NCI-H2029 treated with DMSO at 0.1 percent for 48 hours (cell line): Measurements from ENCODE around the gene COG2.
"Not testable (repeated sequence)": the region's sequence is repeated elsewhere in the genome, so short reads cannot be mapped to it uniquely, and the experiment has no call there.

Experiments
- DNase-seq: peaks from one replicate; lab custom pipeline; 2025; lab: John Stamatoyannopoulos, UW

COG2 gene

GRCh38 chr1:230679192-230679591 lies 36.9 kb downstream of the COG2 start:
- no peak for DNase-seq

GRCh38 chr1:230679825-230680224 lies 37.5 kb downstream of the COG2 start:
- DNase-seq: no peak

GRCh38 chr1:230680300-230681025 lies 38.2 kb downstream of the COG2 start:
- no peak for DNase-seq

GRCh38 chr1:230681599-230681998 lies 39.3 kb downstream of the COG2 start:
- peak; percentile 48 for DNase-seq

- DNase-seq: peak; percentile 46
Observed at GRCh38 chr1:230682274-230682673, 40.0 kb downstream of the COG2 start.

GRCh38 chr1:230682882-230683610 lies 40.8 kb downstream of the COG2 start:
- peak; percentile 1 for DNase-seq

DNA sequence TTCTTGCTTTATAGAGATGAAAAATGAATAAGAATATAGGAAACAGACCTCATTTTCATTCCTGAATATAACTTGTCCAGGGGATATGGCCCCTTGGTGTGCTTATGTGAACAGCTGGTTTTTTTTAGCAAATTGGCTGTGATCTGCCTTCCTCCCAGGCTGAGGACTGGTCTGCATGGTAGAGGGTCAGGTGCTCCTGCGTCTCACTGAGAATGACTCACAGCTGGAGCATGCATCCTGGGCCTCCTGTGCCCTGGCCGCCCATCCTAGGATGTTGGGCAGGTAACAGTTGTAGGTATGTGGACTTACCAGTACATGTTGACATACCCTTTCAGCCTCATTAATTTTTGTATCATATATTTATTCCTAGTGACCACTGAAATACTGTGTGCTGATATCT lies 41.9 kb downstream of the COG2 start:
- DNase-seq: no peak

- DNase-seq: no peak
Observed at GRCh38 chr1:230684998-230685397, 42.7 kb downstream of the COG2 start.

GRCh38 chr1:230686747-230687146 lies 44.5 kb downstream of the COG2 start:
- no peak for DNase-seq

GRCh38 chr1:230690101-230690500 lies 47.8 kb downstream of the COG2 start:
- DNase-seq: no peak

DNA sequence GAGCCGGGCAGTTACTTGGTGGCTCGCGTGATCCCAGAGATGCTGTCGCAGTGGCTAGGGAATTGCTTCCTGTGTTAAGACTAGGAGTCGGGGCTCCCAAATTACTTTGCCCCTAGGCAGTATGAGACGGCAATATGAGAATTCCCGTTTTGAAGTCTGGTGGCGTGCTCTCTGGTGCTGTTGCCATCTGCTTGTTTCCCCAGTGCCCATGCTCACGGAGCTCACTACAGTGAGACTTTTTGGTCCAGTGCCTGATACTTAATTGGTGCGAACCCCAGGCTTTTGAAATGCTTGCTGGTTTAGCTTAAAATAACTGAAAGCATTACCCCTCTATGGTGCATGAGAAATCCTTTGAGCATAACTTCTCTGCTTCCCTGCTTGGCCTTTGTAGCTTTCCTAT lies 49.3 kb downstream of the COG2 start:
- no peak for DNase-seq

DNA sequence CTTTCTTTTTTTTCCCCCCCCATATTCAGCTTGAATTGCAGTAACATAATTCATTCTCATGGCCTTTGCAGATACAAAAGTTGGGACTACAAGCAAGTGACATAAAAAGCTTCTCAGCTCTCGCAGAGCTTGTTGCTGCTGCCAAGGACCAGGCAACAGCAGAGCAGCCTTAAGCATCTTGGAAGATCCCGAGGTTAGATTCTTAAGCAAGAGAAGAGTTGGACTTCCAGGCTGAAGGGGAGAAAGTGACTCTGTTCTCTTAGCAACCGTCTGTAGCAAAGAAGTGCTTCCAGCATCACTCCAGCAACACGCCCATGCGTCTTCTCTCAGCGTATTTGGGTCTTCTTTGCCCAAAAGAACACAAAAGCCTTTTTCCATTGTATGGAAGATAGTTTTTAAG lies 50.9 kb downstream of the COG2 start:
- no peak for DNase-seq

GRCh38 chr1:230693777-230694176 lies 51.5 kb downstream of the COG2 start:
- no peak for DNase-seq

GRCh38 chr1:230694464-230694863 lies 52.2 kb downstream of the COG2 start:
- DNase-seq: no peak

DNA sequence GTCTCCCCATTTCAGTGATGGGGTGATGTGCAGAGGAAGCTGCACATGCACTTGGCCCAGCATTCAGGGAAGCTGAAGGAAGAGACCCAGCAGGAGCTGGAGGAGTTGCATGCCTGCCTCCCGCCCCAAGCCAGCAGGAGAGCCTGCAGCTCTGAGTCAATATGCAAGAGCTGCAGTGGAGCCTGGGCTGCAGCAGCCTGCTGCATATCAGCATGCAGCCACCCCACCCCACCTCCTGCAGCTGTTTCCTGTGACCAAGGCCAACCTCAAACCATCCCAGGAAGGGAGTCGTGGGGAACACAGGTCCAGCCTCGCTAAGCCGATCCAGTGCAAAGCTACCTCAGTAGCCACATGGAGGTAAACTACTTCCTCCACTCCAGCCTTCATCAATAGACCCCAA lies 52.7 kb downstream of the COG2 start:
- no peak for DNase-seq

DNA sequence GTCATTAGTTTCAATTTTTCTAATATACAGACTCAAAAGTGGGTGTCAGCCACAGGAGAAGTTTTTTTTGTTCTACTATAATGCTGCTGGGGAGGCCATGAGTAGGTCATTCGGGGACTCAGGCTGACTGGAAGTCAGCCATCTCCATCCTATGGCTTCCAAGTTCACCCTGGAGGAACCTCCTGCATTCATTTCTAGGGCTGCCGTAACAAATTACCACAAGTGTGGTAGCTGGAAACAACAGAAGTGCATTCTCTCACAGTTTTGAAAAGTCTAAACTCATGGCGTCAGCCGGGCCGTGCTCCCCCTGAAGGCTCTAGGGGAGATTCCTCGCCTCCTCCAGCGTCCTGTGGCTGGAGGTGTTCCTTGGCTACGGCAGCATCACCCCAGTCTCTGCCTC lies 53.9 kb downstream of the COG2 start:
- no peak for DNase-seq

GRCh38 chr1:230696722-230697437 lies 54.6 kb downstream of the COG2 start:
- no peak for DNase-seq

- DNase-seq: no peak
Observed at GRCh38 chr1:230698130-230698529, 55.8 kb downstream of the COG2 start.

DNA sequence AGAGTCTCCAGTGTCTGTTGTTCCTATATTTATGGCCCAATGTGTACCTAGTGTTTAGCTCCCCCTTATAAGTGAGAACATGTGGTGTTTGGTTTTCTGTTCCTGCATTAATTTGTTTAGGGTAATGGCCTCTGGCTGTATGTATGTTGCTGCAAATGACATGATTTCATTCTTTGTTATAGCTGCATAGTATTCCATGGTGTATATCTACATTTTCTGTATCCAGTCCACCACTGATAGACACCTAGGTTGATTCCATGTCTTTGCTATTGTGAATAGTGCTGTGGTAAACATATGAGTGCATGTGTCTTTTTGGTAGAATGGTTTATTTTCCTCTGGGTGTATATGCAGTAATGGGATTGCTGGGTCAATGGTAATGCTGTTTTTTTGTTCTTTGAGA lies 56.7 kb downstream of the COG2 start:
- DNase-seq: not testable (repeated sequence)

DNA sequence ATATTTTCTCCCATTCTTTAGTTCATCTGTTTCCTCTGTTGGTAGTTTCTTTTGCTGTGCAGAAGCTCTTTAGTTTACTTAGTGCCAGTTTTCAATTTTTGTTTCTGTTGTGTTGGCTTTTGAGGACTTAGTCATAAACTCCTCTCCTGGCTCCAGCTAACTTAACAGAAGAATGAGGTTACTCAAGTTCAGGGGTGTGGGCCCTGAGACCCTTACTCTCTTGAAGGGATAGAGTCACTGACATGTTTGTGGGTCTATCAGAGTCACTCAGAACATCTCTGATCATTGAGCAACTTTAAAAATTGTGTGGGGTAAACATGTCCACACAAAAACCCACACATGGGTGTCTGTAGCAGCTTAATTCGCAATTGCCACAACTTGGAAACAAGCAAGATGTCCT lies 57.4 kb downstream of the COG2 start:
- DNase-seq: no peak

GRCh38 chr1:230700132-230700531 lies 57.9 kb downstream of the COG2 start:
- DNase-seq: no peak

GRCh38 chr1:230701434-230701833 lies 59.2 kb downstream of the COG2 start:
- DNase-seq: no peak
